ENCODE data around the gene CD164.

DNA sequence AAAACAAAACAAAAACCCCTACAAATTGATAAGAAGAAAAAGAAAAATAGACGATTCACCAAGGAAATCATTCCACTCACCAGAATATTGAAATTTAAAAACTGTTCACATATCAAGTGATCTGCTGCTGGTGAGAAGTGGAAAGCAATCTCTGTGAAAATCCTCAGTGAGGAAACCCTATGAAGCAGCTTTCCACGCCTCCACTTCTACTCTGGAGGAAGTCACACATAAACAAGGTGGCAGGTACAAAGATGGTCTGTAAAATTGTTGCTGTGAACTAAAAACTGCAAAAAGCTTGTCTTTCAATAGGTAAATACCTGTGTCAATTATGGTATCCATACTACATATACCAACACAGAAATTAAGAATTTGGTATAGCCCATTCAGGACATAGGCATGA lies 18.5 kb downstream of the CD164 start:
- TF ChIP-seq POLR2A (IDR thresholded peaks at IDR 0.05; ENCODE audit: low read depth, low read length) (no peak), CEBPB (IDR thresholded peaks at IDR 0.05; ENCODE audit: low read depth, low read length) (no peak), RCOR1 (IDR thresholded peaks at IDR 0.05; ENCODE audit: insufficient replicate concordance, low read length) (no peak), SMC3 (IDR thresholded peaks at IDR 0.05; ENCODE audit: low read depth, low read length) (no peak), NFE2L2 (IDR thresholded peaks at IDR 0.05; ENCODE audit: low read depth, low read length) (no peak), MXI1 (IDR thresholded peaks at IDR 0.05; ENCODE audit: borderline replicate concordance, low read depth, low read length) (no peak), CHD1 (IDR thresholded peaks at IDR 0.05; ENCODE audit: low read depth, low read length) (no peak), RAD21 (IDR thresholded peaks at IDR 0.05; ENCODE audit: low read length) (no peak), MAFK (IDR thresholded peaks at IDR 0.05; ENCODE audit: low read depth, low read length) (no peak), FOS (IDR thresholded peaks at IDR 0.05; ENCODE audit: low read depth, low read length) (no peak)
- TF ChIP-seq, protein P1, sequence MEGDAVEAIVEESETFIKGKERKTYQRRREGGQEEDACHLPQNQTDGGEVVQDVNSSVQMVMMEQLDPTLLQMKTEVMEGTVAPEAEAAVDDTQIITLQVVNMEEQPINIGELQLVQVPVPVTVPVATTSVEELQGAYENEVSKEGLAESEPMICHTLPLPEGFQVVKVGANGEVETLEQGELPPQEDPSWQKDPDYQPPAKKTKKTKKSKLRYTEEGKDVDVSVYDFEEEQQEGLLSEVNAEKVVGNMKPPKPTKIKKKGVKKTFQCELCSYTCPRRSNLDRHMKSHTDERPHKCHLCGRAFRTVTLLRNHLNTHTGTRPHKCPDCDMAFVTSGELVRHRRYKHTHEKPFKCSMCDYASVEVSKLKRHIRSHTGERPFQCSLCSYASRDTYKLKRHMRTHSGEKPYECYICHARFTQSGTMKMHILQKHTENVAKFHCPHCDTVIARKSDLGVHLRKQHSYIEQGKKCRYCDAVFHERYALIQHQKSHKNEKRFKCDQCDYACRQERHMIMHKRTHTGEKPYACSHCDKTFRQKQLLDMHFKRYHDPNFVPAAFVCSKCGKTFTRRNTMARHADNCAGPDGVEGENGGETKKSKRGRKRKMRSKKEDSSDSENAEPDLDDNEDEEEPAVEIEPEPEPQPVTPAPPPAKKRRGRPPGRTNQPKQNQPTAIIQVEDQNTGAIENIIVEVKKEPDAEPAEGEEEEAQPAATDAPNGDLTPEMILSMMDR (conservative IDR thresholded peaks at IDR 0.05; ENCODE audit: low read depth, low read length) = no peak
- TF ChIP-seq, protein P2, sequence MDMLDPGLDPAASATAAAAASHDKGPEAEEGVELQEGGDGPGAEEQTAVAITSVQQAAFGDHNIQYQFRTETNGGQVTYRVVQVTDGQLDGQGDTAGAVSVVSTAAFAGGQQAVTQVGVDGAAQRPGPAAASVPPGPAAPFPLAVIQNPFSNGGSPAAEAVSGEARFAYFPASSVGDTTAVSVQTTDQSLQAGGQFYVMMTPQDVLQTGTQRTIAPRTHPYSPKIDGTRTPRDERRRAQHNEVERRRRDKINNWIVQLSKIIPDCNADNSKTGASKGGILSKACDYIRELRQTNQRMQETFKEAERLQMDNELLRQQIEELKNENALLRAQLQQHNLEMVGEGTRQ (IDR thresholded peaks at IDR 0.05; ENCODE audit: low read depth, low read length) = no peak
